Hematopoietic multipotent progenitor cell treated with erythropoietin and hydrocortisone succinate and interleukin-3 and kit ligand, for 15 days (in vitro differentiated cells): ENCODE measurements around the gene SYT8.

ENCODE experiments used
- DNase-seq: peaks from one replicate; pipeline ENCODE4 v3.0.0-alpha.2; 2015; ENCODE audit warnings: low spot score

Gene SYT8

DNA sequence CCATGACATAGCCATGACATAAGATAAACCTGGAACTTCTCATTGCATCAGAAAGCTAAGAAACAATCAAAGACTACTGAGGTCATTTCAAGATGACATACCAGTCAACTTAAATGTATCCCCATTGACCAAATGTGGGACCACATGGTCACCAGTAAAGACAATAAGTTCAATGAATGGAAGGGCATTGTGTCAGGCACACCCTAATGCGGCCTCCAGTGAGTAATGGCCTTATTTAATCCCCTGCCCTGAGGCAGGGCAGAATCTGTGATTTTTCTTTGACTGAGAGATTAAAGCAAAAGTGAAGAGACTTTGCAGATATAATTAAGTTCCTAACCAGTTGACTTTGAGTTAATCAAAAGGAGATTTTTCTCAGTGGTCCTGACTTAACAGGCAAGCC is 17.3 kb upstream of the SYT8 start:
- DNase-seq: no peak

- no peak for DNase-seq
Observed at GRCh38 chr11:1819074-1819473, 15.7 kb upstream of the SYT8 start.

- no peak for DNase-seq
Observed at GRCh38 chr11:1820463-1821325, 14.1 kb upstream of the SYT8 start.

DNA sequence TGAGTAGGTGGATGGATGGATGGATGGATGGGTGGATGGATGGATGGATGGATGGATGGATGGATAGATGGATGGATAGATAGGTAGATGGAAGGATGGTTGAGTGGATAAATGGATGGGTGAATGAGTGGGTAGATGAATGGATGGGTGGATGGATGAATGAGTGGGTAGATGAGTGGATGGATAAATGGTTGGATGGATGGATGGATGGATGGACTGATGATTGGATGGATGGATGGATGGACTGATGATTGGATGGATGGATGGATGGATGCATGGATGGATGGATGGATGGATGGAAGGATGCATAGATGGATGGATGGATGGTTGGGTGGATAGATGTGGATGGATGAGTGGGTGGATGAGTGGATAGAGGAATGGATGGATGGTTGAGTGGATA is 13.2 kb upstream of the SYT8 start:
- DNase-seq: no peak

GRCh38 chr11:1822648-1823375 is 12.0 kb upstream of the SYT8 start:
- no peak for DNase-seq

DNA sequence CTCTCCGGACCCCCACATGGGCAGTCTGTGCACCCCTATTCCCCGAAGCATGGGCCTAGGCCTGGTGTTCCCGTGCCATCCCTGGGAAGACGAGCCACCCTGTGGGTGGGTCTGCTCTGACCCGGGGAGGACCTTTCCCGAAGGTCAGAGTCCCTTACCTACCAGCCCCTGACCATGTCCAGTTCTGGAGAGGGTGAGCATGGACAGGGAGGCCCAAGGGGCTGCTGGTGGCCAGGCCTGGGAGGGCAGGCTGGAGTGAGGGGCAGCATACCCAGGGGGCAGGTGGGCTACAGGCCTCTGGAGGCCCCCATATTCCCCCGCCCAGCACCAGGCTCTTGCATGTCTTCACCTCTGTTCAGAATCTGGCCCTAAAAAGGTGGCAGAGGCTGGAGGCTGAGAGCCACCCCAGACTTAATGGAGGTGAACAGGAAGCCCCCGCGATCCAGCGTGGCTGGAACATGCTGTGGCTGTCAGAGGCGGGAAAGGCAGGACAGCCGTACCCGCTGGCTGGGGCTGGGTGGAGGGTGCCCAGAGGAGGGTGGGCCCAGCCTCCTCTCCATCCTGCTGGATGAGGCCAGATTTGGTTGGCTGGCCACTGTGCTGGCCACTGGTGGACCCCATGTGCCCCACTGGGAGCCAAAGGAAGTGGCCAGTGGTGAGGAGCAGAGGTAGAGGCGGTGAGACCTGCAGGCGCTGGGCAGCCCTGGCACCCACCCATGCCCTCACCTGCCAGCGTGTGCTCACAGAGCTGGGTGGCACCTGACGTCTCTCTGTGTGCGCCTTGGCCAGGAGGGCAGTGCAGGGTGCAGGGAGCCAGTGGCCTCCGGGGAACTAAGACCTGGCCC is 11.2 kb upstream of the SYT8 start:
- no peak for DNase-seq

GRCh38 chr11:1824221-1825038 is 10.4 kb upstream of the SYT8 start:
- no peak for DNase-seq

- no peak for DNase-seq
Observed at GRCh38 chr11:1825039-1825740, 9.6 kb upstream of the SYT8 start.

- no peak for DNase-seq
Observed at GRCh38 chr11:1825785-1826451, 8.9 kb upstream of the SYT8 start.

DNA sequence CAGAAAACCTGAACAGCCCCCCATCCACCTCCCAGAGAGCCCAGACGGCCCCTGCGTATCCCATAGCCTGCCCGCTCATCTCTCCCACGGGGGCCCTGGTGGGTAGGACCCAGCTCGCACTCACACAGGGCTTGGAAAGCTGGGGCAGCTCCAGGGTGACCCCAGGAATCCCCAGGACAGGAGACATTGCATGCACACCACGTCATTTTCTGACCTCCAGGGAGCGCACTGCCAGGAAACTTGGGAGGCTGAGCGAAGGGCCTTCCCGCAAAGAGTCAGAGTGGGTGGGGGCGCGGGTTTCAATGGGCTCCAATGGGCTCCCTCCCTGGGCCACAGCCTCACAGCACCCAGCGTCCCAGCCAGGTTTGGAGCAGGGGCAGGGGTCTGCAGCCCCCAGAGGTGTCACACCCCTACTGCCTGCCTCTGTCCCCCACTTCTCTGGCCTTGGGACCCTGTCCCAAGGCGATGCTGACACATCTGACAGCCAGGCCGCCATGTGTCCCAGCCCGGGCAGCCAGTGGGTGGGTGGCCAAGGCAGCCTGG is 8.2 kb upstream of the SYT8 start:
- no peak for DNase-seq

DNA sequence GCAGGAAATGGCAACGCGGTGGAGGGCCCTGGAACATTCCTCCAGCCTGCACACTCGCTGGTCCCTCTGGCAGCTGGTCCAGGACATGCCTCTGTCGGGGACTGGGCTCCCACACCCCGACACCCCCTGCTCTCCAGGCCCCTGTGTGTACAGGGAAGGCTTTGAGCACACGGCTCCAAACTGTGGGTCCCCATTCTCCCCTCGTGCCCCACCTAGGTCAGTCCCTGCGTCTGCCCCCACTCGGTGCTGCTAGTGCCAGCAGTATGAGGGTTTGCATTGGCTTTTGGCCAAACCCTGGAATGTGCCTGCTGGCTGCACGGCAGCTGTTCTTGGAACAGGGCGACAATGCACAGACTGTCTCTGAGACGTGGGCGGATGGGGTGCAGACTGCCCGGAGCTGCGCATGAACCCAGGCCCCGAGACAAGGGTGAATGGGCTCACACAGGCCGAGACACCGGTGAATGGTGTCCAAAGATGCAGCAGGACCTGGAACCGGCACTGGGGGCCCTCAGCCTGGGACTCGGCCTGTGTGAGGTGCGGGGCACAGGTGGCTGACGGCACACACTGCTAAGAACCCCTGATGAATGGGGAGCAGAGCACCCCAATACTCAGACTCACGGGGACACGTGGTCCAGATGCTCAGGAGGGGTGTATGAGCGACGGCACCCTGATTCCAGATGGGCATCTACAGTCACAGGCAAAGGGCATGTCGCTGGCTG is 7.5 kb upstream of the SYT8 start:
- no peak for DNase-seq

DNA sequence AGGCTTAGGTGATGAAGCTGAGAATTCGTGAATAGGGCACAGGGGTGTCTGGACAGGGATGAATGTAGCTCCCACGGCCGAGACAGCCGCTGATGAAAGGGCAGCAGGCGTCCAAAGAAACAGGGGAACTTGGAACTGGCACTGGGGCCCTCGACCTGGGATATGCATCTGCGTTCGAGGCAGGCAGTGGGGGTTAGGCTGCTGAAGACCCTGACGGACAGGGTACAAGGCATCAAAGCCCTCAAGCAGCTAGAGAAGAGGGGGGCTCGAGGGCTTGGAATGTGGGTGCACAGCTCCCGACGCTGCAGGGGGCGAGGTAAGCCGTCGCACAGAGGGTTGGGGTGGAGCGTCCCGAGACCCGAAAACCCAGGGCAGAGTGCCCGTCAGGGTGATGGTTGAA is 6.9 kb upstream of the SYT8 start:
- DNase-seq: no peak

- DNase-seq: no peak
Observed at GRCh38 chr11:1828542-1828941, 6.2 kb upstream of the SYT8 start.

DNA sequence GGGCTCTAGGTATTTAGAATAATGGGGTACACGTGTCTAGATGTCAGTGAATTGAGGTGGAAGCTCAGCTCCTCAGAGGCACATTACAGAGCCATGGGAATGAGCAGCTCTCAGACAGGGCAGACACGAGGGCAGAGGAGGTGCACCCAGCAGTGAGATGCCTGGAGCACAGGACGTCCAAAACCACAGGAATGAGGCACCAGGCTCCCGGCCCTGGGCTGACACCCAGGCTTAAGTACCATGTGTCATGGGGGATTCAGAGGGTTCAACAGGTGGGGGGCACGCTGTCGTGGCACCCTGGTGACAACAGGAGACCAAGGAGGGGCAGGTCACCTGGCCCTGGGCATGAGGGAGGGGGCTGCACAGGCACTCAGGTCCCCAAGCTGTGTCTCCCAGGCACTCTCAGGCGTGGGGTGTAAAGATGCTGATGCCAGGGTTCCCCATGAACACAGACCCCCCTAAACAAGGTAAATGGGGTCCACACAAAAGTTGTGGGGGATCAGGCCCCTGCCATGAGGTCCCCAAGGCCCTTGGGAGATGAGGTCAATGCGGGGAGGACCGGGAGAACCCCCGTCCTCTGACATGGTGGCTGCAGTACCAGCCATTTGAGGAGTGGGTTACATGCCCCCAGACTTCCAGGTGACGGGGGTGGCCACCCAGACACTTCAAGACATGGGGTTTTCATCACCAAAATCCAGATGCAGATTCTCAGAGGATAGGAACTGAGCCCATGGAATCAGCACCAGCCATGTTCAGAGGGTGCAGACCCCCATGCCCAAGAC is 5.6 kb upstream of the SYT8 start:
- DNase-seq: no peak

DNA sequence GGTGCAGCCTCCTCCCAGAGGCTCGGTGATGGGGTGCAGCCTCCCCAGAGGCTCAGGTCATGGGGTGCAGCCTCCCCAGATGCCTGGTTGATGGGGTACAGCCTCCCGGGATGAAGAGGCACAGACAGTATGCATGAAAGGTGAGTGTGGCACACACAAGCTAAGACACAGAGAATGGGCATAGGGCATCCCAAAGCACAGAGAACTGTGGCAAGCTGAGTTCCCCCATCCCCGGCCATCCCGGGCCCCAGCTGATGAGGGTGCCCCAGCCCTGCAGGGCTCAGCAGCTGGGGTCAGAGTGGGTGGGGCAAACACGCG is 4.8 kb upstream of the SYT8 start:
- no peak for DNase-seq

- no peak for DNase-seq
Observed at GRCh38 chr11:1830322-1831223, 4.2 kb upstream of the SYT8 start.

GRCh38 chr11:1831338-1832210 is 3.2 kb upstream of the SYT8 start:
- DNase-seq: no peak
